Fibroblast of lung (primary cell): ENCODE data around the gene TPPP. TPM values are rescaled to one million over a fixed set of nuclear protein-coding genes. Genes with fewer than 3 reads are reported as not detected.
"Not testable (repeated sequence)": the region's sequence is repeated elsewhere in the genome, so short reads cannot be mapped to it uniquely, and the experiment has no call there.

Source experiments
- DNase-seq, 2 donors: peaks; one replicate each; pipeline versions ENCODE4 v3.0.0 to v3.0.0-alpha.2; 2010; ENCODE audit warnings: low read depth in 2 of 2
- H2AFZ ChIP-seq: 2 replicates; pipeline ENCODE4 v1.5.1; 2012; ENCODE audit warnings: low read length, control low read depth, inconsistent platforms
- H3K27ac ChIP-seq: 2 replicates; pipeline ENCODE4 v1.5.1; 2011; ENCODE audit warnings: low read length, control low read depth; ENCODE audit not compliant: insufficient read depth
- H3K27me3 ChIP-seq: 2 replicates; pipeline ENCODE4 v1.5.1; 2011; ENCODE audit warnings: mild to moderate bottlenecking, low read length; ENCODE audit not compliant: control insufficient read depth, insufficient read depth
- H3K36me3 ChIP-seq: 2 replicates; pipeline ENCODE4 v1.5.1; 2011; ENCODE audit warnings: low read length; ENCODE audit not compliant: control insufficient read depth, insufficient read depth
- H3K4me1 ChIP-seq: 2 replicates; pipeline ENCODE4 v1.5.1; 2011; ENCODE audit warnings: low read length; ENCODE audit not compliant: control insufficient read depth, insufficient read depth; ENCODE audit errors: extremely low read depth
- H3K4me2 ChIP-seq: 2 replicates; pipeline ENCODE4 v1.5.1; 2011; ENCODE audit warnings: low read length, control low read depth; ENCODE audit not compliant: insufficient read depth; ENCODE audit errors: extremely low read depth
- H3K4me3 ChIP-seq, 4 experiments: fragments of 200-600 bp in 1 of 4; sonication (generic) in 1 of 4; replicated peaks in 1 of 4; 2 replicates each; pipeline ENCODE4 v1.5.1; 2011 to 2016; ENCODE audit warnings: low read length in 4 of 4, low read depth in 3 of 4, mild to moderate bottlenecking in 3 of 4, control low read depth in 2 of 4, inconsistent platforms in 1 of 4, mixed read lengths in 1 of 4; ENCODE audit not compliant: insufficient read depth in 1 of 4; ENCODE audit errors: control extremely low read depth in 1 of 4
- H3K79me2 ChIP-seq: 2 replicates; pipeline ENCODE4 v1.5.1; 2012; ENCODE audit warnings: mild to moderate bottlenecking, low read length, inconsistent platforms; ENCODE audit not compliant: control insufficient read depth, insufficient read depth
- H3K9ac ChIP-seq: 2 replicates; pipeline ENCODE4 v1.5.1; 2011; ENCODE audit warnings: mild to moderate bottlenecking, low read length, control low read depth; ENCODE audit not compliant: insufficient read depth
- H3K9me3 ChIP-seq: 2 replicates; pipeline ENCODE4 v1.5.1; 2012; ENCODE audit warnings: low read depth, low read length; ENCODE audit not compliant: control insufficient read depth, insufficient read depth
- H4K20me1 ChIP-seq: 2 replicates; pipeline ENCODE4 v1.5.1; 2011; ENCODE audit warnings: low read length; ENCODE audit not compliant: control insufficient read depth, insufficient read depth; ENCODE audit errors: extremely low read depth
- CTCF ChIP-seq, 2 donors: IDR thresholded peaks in 1 of 2; conservative IDR thresholded peaks in 1 of 2; 1 replicate in 1 of 2; 2 replicates in 1 of 2; pipeline ENCODE4 v1.5.1; 2011 to 2012; ENCODE audit warnings: low read length in 2 of 2, control low read depth in 1 of 2, inconsistent platforms in 1 of 2, low read depth in 1 of 2, mild to moderate bottlenecking in 1 of 2
- EZH2 ChIP-seq: IDR thresholded peaks from 2 replicates; pipeline ENCODE4 v1.5.1; 2012; ENCODE audit warnings: low read length, control low read depth, mild to moderate bottlenecking; ENCODE audit errors: missing control alignments
- polyA plus RNA-seq, 2 donors: library from polyadenylated mRNA; depleted of rRNA in 1 of 2; stranded (reverse) in 1 of 2; unstranded in 1 of 2; fragments of >200 nt; gene quantifications; 2 replicates each; pipeline ENCODE4 v1.2.1, GENCODE V29; 2011 to 2012; ENCODE audit warnings: missing spikeins in 1 of 2
- total RNA-seq: library from RNA; depleted of rRNA; stranded (reverse); fragments of >200 nt; gene quantifications from 2 replicates; pipeline ENCODE4 v1.2.1, GENCODE V29; 2014

TPPP gene
- total and polyA plus RNA-seq, 2 donors (not counting 1 experiment from before 2014, with no cell fraction given): 0.06 to 0.17 TPM

- H2AFZ ChIP-seq, H3K4me1 ChIP-seq, H3K4me2 ChIP-seq, DNase-seq, H3K27me3 ChIP-seq, H3K36me3 ChIP-seq, H3K4me3 ChIP-seq, H3K27ac ChIP-seq, H3K9me3 ChIP-seq, H4K20me1 ChIP-seq, H3K79me2 ChIP-seq, H3K9ac ChIP-seq: not testable (repeated sequence)
Observed at GRCh38 chr5:696191-696590, 3.0 kb upstream of the TPPP start.

GRCh38 chr5:695475-695874 lies 2.3 kb upstream of the TPPP start:
- not testable (repeated sequence) for H2AFZ ChIP-seq, H3K9ac ChIP-seq, H3K4me3 ChIP-seq, H3K9me3 ChIP-seq, H3K36me3 ChIP-seq, H3K27ac ChIP-seq, H4K20me1 ChIP-seq, H3K27me3 ChIP-seq, DNase-seq, H3K79me2 ChIP-seq, H3K4me1 ChIP-seq, H3K4me2 ChIP-seq

- not testable (repeated sequence) for DNase-seq, H3K36me3 ChIP-seq, H3K9me3 ChIP-seq, H3K9ac ChIP-seq, H3K27ac ChIP-seq, H4K20me1 ChIP-seq, H2AFZ ChIP-seq, H3K79me2 ChIP-seq, H3K4me2 ChIP-seq, H3K27me3 ChIP-seq, H3K4me1 ChIP-seq, H3K4me3 ChIP-seq
Observed at GRCh38 chr5:694042-694431, 885 bp upstream of the TPPP start.

- H3K27ac ChIP-seq, H2AFZ ChIP-seq, DNase-seq, H3K36me3 ChIP-seq, H3K27me3 ChIP-seq, H4K20me1 ChIP-seq, H3K9me3 ChIP-seq, H3K4me2 ChIP-seq, H3K4me1 ChIP-seq, H3K79me2 ChIP-seq, H3K9ac ChIP-seq: not testable (repeated sequence)
- H3K4me3 ChIP-seq: peak overlapping the region in 1 of 4 experiments; percentile 20
Observed at GRCh38 chr5:692529-693041, 567 bp downstream of the TPPP start.

- no peaks in the 10 kb centered on the region for H3K36me3 ChIP-seq
- H3K79me2 ChIP-seq: no peaks in the 10 kb centered on the region
- no peaks in the 10 kb centered on the region for H4K20me1 ChIP-seq
- no peaks in the 10 kb centered on the region for H3K27me3 ChIP-seq
- no peak overlapping the region for H3K4me2 ChIP-seq
- DNase-seq: no peak
- H3K4me1 ChIP-seq: no peaks in the 10 kb centered on the region
- no peaks in the 10 kb centered on the region for H3K9me3 ChIP-seq
- H3K9ac ChIP-seq: no peak overlapping the region
- no peak overlapping the region for H2AFZ ChIP-seq
- TF ChIP-seq EZH2 (no peak), CTCF (conservative IDR thresholded peaks at IDR 0.05 in 1 of 2, IDR thresholded peaks at IDR 0.05 in 1 of 2; ENCODE audit: low read depth in 1 of 2, low read length in 2 of 2) (no peak)
- H3K4me3 ChIP-seq: no peak overlapping the region
- H3K27ac ChIP-seq: no peak overlapping the region
Observed at GRCh38 chr5:691817-692528, 1.2 kb downstream of the TPPP start.

GRCh38 chr5:691049-691448 lies 2.1 kb downstream of the TPPP start:
- not testable (repeated sequence) for H3K79me2 ChIP-seq, H3K4me2 ChIP-seq, H3K9ac ChIP-seq, H3K9me3 ChIP-seq, H3K4me1 ChIP-seq, H3K4me3 ChIP-seq, H3K27me3 ChIP-seq, H2AFZ ChIP-seq, DNase-seq, H3K27ac ChIP-seq, H4K20me1 ChIP-seq, H3K36me3 ChIP-seq
